Erythroblast (primary cell): ENCODE data around the gene HEATR5B.

Experiments
- DNase-seq, 2 experiments: peaks; one replicate each; lab custom pipeline; 2025; lab: John Stamatoyannopoulos, UW
- GATA1 ChIP-seq: IDR thresholded peaks from 2 replicates; pipeline ENCODE4 v1.6.1; 2011; ENCODE audit warnings: low read depth, mild to moderate bottlenecking, control low read depth, low read length, moderate library complexity
- POLR2A ChIP-seq: IDR thresholded peaks from 2 replicates; pipeline ENCODE4 v1.6.1; 2011; ENCODE audit warnings: mild to moderate bottlenecking, low read length

The HEATR5B gene

GRCh38 chr2:37083873-37084794 is at the start of gene HEATR5B, which contains the start of gene GPATCH11:
Gene HEATR5B (minus strand): TSS chr2:37084372. CDS start chr2:37083414, 958 bp downstream.
Gene GPATCH11 (plus strand): TSS chr2:37084518. CDS start chr2:37088382, 3,864 bp downstream.
- peak; percentile 92 to 95 for DNase-seq
- TF ChIP-seq POLR2A (peak; percentile 71), GATA1 (no peak)

GRCh38 chr2:37132914-37133313 is 48.7 kb upstream of the HEATR5B start:
- DNase-seq: no peak
- TF ChIP-seq GATA1 (no peak), POLR2A (no peak)

DNA sequence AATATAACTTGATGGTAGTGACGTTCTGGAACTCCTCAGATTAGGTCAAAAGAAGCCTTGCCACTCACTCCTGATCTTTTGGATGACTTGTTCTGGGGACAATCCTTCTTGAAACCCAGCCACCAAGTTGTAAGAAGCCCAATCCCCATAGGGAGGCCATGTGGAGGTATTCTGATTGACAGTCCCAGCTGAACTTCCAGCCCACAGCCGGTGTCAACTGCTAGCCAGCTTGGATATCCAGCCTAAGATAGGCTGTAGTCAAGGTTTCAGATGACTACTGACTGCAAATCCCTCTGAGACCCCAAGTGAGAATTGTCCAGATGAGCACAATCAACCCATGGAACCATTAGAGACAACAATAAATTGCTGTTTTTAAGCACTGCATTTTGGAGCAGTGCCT is 41.2 kb upstream of the HEATR5B start:
- TF ChIP-seq POLR2A (no peak), GATA1 (no peak)
- DNase-seq: no peak

GRCh38 chr2:37119157-37119556 is 35.0 kb upstream of the HEATR5B start:
- DNase-seq: peak in 1 of 2 experiments; percentile 27
- TF ChIP-seq POLR2A (no peak), GATA1 (no peak)

DNA sequence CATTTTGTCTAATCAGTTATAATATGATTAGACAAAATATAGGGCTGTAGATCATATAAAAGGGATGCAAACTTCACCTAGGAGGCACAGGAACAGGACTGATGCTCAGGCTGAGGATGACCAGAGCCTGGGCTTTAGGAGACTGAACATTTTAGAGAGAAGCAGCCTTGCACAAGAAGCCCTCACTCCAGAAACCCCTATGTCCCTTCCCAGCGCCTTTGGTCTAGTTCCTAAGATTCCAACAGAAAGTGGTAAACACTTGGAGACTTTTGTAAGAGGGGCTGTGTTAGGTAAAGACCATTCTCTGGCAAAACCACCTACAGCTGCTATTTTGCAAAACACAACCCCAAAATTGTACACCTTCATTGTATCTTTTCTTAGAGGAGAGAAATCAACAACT is 33.4 kb upstream of the HEATR5B start:
- TF ChIP-seq POLR2A (no peak), GATA1 (no peak)

GRCh38 chr2:37111958-37112357 is 27.8 kb upstream of the HEATR5B start:
- no peak for TF ChIP-seq POLR2A
- no peak for TF ChIP-seq GATA1
- no peak for DNase-seq

More for the DNA sequence above, 33.4 kb upstream of the HEATR5B start:
- no peak for DNase-seq

- DNase-seq: no peak
- TF ChIP-seq GATA1 (no peak), POLR2A (no peak)
Observed at GRCh38 chr2:37110306-37111212, 26.4 kb upstream of the HEATR5B start.

GRCh38 chr2:37109523-37109922 is 25.4 kb upstream of the HEATR5B start:
- TF ChIP-seq POLR2A (no peak), GATA1 (no peak)

DNA sequence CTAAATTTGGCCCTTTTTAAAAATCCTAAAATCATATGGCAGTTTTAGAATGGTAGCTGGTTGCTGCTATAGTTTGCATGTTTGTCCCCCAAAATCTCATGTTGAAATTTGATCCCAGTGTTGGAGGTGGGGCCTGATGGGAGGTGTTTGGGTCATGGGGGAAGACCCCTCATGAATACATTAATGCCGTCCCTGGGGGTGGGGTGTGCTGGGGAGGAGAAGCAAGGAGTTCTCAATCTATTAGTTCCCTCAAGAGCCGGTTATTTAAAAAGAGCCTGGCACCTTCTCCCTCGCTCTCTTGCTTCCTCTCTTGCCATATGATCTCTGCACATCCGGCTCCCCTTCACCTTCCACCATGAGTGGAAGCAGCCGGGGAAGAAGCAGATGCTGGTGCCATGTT is 21.0 kb upstream of the HEATR5B start:
- DNase-seq: no peak
- no peak for TF ChIP-seq GATA1
- no peak for TF ChIP-seq POLR2A

More at GRCh38 chr2:37109523-37109922, 25.4 kb upstream of the HEATR5B start:
- no peak for DNase-seq

- no peak for TF ChIP-seq GATA1
- no peak for TF ChIP-seq POLR2A
- DNase-seq: no peak
Observed at GRCh38 chr2:37104178-37104577, 20.0 kb upstream of the HEATR5B start.

DNA sequence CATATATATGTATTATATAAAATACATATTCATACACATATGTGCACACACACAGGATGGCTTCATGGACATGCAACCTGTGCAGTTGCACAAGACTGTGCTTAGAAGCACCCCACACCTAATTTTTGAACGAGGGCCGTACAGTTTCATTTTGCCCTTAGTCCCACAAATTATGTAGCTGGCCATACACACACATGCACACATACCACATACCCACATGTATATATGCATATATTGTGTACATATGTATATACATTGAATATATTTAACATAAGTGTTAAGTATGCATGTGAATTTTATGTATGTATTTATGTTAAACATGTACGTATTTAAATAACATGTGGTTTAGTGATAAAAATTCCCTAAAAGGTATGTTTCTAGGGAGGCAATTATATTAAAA is 18.4 kb upstream of the HEATR5B start:
- TF ChIP-seq GATA1 (no peak), POLR2A (no peak)
- no peak for DNase-seq

GRCh38 chr2:37100054-37100453 is 15.9 kb upstream of the HEATR5B start:
- no peak for TF ChIP-seq GATA1
- no peak for TF ChIP-seq POLR2A
- no peak for DNase-seq

DNA sequence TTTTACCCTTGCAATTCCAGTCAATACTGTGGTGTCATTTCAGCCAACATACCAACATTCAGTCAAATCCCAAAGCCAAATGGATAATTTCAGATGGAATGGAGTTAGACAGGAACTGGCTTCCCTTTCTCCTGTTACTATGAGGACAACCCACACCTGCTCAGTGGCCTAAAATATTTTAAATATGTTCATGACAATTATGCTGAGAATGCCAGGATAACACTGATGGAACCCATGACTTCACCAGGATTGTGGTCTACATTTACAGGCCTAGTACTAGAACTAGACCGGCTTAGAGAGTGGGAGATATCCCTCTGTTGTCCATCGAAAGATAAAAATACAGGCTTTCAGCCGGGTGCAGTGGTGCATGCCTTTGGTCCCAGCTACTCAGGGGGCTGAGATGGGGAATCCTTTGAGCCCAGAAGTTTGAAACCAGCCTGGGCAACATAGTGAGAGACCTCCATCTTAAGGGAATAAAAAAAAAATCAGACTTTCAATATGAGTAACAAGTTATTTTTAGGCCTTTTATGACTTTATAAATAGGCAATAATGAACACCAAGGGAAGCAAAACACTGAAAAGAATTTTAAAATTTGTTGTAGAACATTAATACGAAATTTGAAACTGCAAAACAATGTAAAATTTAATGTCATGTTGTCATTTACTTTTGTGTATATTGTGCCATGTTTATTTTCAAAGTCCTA is 14.4 kb upstream of the HEATR5B start:
- TF ChIP-seq GATA1: no peak
- TF ChIP-seq POLR2A: no peak
- no peak for DNase-seq
